G401.6 (cell line): ENCODE results near the gene AGPAT3.

Source experiments
- FAIRE-seq: peaks from 2 replicates; lab custom pipeline; 2012; peaks lifted over from hg19 to GRCh38; lab: Jason Lieb, UNC

Gene AGPAT3

GRCh38 chr21:43957611-43958362, 92.8 kb downstream of the AGPAT3 start:
- FAIRE-seq, result no peak

- no peak for FAIRE-seq
Observed at GRCh38 chr21:43958364-43959158, 93.5 kb downstream of the AGPAT3 start.

- no peak for FAIRE-seq
Observed at GRCh38 chr21:43959231-43960116, 94.5 kb downstream of the AGPAT3 start.

- no peak for FAIRE-seq
Observed at GRCh38 chr21:43961382-43961909, 96.4 kb downstream of the AGPAT3 start.

GRCh38 chr21:43965911-43966585, 101.0 kb downstream of the AGPAT3 start:
- no peak for FAIRE-seq

GRCh38 chr21:43966946-43967512, 102.0 kb downstream of the AGPAT3 start:
- no peak for FAIRE-seq

- no peak for FAIRE-seq
Observed at GRCh38 chr21:43967981-43968380, 103.0 kb downstream of the AGPAT3 start.

GRCh38 chr21:43968410-43969114, 103.5 kb downstream of the AGPAT3 start:
- no peak for FAIRE-seq

- no peak for FAIRE-seq
Observed at GRCh38 chr21:43969115-43969444, 104.1 kb downstream of the AGPAT3 start.

- FAIRE-seq, result no peak
Observed at GRCh38 chr21:43970551-43970950, 105.5 kb downstream of the AGPAT3 start.

- FAIRE-seq, result no peak
Observed at GRCh38 chr21:43971201-43971991, 106.4 kb downstream of the AGPAT3 start.

- FAIRE-seq, result no peak
Observed at GRCh38 chr21:43971992-43972255, 106.9 kb downstream of the AGPAT3 start.

- FAIRE-seq, result no peak
Observed at GRCh38 chr21:43972850-43973633, 108.0 kb downstream of the AGPAT3 start.

- FAIRE-seq, result no peak
Observed at GRCh38 chr21:43973634-43973955, 108.6 kb downstream of the AGPAT3 start.

GRCh38 chr21:43974791-43975468, 109.9 kb downstream of the AGPAT3 start:
- no peak for FAIRE-seq

- FAIRE-seq, result no peak
Observed at GRCh38 chr21:43975469-43976098, 110.6 kb downstream of the AGPAT3 start.

- FAIRE-seq, result no peak
Observed at GRCh38 chr21:43976661-43977060, 111.6 kb downstream of the AGPAT3 start.

- no peak for FAIRE-seq
Observed at GRCh38 chr21:43978060-43978459, 113.0 kb downstream of the AGPAT3 start.

GRCh38 chr21:43979654-43980053, 114.6 kb downstream of the AGPAT3 start:
- no peak for FAIRE-seq
